ACHN (cell line): ENCODE results near the gene TMEM98.
A peak's percentile ranks its signal among the peaks of the same experiment; 100 is the strongest.
"Not testable (repeated sequence)": the region's sequence is repeated elsewhere in the genome, so short reads cannot be mapped to it uniquely, and the experiment has no call there.

ENCODE experiments used
- DNase-seq: peaks from one replicate; pipeline ENCODE4 v3.0.0-alpha.2; 2015
- in situ Hi-C: cut with HindIII; loops from 2 replicates; pipeline ENCODE4 v1.10.0; 2017; ENCODE audit warnings: low sequenced_read_pairs, low pct_ligation_motif_present, low pct_unique_long_range_greater_than_20kb

Gene TMEM98

GRCh38 chr17:32927724-32928585 is at the start of gene TMEM98:
TMEM98 (plus strand) TSS chr17:32928153; CDS start chr17:32931529, 3,376 bp downstream.
- in situ Hi-C loops, result no loop called here
- peak; percentile 35 for DNase-seq

- in situ Hi-C loops, result no loop called here
- DNase-seq, result no peak
Measured at GRCh38 chr17:32878211-32878610, 49.7 kb upstream of the TMEM98 start.

- in situ Hi-C loops, result no loop called here
- DNase-seq, result no peak
Measured at GRCh38 chr17:32879134-32879533, 48.8 kb upstream of the TMEM98 start.

GRCh38 chr17:32880671-32881453 is 47.1 kb upstream of the TMEM98 start:
- in situ Hi-C loops, result no loop called here
- DNase-seq, result no peak

GRCh38 chr17:32882029-32882428 is 45.9 kb upstream of the TMEM98 start:
- in situ Hi-C loops, result no loop called here
- DNase-seq, result no peak

GRCh38 chr17:32882734-32883133 is 45.2 kb upstream of the TMEM98 start:
- DNase-seq, result no peak
- in situ Hi-C loops, result no loop called here

GRCh38 chr17:32886951-32887350 is 41.0 kb upstream of the TMEM98 start:
- not testable (repeated sequence) for DNase-seq

GRCh38 chr17:32887410-32887809 is 40.5 kb upstream of the TMEM98 start:
- DNase-seq, in situ Hi-C loops: not testable (repeated sequence)

More at GRCh38 chr17:32886951-32887350, 41.0 kb upstream of the TMEM98 start:
- in situ Hi-C loops, result not testable (repeated sequence)

GRCh38 chr17:32894245-32894644 is 33.7 kb upstream of the TMEM98 start:
- in situ Hi-C loops, result no loop called here
- DNase-seq, result no peak

GRCh38 chr17:32896647-32897258 is 31.2 kb upstream of the TMEM98 start:
- in situ Hi-C loops, result no loop called here
- no peak for DNase-seq

- in situ Hi-C loops, result no loop called here
- DNase-seq, result no peak
Measured at GRCh38 chr17:32899236-32900013, 28.5 kb upstream of the TMEM98 start.

- DNase-seq, result no peak
- in situ Hi-C loops, result no loop called here
Measured at GRCh38 chr17:32901743-32902142, 26.2 kb upstream of the TMEM98 start.

GRCh38 chr17:32903774-32904673 is 23.9 kb upstream of the TMEM98 start:
- in situ Hi-C loops, result no loop called here
- DNase-seq, result no peak

GRCh38 chr17:32904891-32905290 is 23.1 kb upstream of the TMEM98 start:
- in situ Hi-C loops, result no loop called here

GRCh38 chr17:32907583-32907982 is 20.4 kb upstream of the TMEM98 start:
- no peak for DNase-seq
- in situ Hi-C loops, result no loop called here

More at GRCh38 chr17:32904891-32905290, 23.1 kb upstream of the TMEM98 start:
- no peak for DNase-seq

GRCh38 chr17:32909787-32910369 is 18.1 kb upstream of the TMEM98 start:
- in situ Hi-C loops, result no loop called here
- peak; percentile 85 for DNase-seq

- in situ Hi-C loops, result no loop called here
- DNase-seq, result no peak
Measured at GRCh38 chr17:32910769-32911168, 17.2 kb upstream of the TMEM98 start.
